ENCODE results near the gene SLC9A6.
"Not testable (repeated sequence)": the region's sequence is repeated elsewhere in the genome, so short reads cannot be mapped to it uniquely, and the experiment has no call there.

SLC9A6 gene

DNA sequence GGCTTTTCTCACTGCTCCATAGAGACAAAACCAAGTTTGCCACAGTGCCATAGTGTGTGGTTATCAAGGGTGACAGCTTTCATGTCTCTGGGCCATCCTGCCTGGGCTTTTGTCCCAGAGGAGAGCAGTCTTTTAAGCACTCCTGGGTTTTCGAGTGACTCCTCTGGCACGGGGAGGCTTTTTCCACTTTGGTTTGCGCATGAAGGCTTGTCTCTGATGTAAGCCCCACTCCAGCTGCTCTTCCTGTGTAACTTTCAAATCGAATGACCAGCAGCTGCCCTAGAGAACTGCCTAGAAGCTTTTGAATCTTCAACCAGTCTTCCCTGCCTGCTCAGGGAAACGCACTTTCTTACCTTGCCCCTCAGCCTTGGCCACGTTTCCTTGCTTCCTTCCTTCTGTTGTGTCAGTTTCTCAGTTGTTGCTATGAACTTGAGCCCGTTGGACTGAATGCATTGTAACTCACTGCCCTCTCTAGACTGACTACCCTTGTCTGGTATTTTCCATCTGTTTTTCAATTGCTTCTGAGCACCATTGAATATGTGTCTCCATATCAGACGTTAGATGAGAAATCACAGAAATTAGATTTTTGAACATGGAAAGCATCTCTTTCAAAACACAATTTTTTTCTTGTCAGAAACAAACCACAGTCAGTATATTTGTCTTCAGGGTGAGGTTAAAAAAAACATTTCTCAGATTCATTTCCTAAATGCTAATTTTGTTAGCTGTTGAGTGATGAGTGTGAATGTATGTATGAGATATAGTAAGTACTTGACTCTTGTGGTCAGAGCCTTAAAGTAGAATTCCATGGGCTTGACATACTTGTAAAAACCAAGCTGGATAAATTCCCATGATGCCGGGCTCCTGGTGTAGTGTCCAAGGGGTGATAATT is 45.3 kb downstream of the SLC9A6 start:
- no peak for DNase-seq

GRCh38 chrX:136031626-136032025 is 46.4 kb downstream of the SLC9A6 start:
- no peak for DNase-seq

- no peak for DNase-seq
Measured at GRCh38 chrX:136032370-136032769, 47.1 kb downstream of the SLC9A6 start.

DNA sequence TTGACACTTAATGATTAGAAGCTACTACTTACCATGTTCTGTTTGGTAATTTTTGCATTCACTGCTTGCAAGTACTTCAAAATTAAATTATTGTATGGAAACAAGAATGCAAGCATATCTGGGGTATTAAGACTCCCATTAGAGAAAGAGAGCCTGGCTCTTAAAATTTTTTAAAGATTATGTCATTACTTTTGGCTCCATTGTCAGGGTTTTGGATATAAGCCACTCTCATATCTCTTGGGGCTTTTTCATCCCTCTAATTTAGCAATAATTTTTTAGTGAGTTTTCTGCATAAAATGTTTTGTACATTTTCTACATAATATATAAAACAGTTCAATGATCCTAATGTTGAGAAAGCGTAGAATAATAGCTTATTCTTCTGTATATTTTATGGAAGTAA is 49.4 kb downstream of the SLC9A6 start:
- DNase-seq: no peak

DNA sequence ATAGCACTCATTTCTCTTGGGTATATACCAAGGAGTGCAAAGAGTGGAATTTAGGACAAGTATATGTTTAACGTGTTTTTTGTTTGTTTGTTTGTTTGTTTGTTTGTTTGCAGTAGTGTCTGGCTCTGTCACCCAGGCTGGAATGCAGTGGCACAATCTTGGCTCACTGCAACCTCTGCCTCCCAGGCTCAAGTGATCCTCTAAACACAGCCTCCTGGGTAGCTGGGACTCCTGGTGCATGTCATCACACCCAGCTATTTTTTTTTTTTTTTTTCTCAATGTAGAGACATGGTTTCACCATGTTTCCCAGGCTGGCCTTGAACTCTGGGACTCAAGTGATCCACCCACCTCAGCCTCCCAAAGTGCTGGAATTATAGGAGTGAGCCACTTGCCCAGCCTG is 50.4 kb downstream of the SLC9A6 start:
- DNase-seq: no peak

- DNase-seq: no peak
Measured at GRCh38 chrX:136039485-136039884, 54.2 kb downstream of the SLC9A6 start.

GRCh38 chrX:136039968-136040367 is 54.7 kb downstream of the SLC9A6 start:
- no peak for DNase-seq

GRCh38 chrX:136041254-136041812 is 56.1 kb downstream of the SLC9A6 start:
- DNase-seq: no peak

DNA sequence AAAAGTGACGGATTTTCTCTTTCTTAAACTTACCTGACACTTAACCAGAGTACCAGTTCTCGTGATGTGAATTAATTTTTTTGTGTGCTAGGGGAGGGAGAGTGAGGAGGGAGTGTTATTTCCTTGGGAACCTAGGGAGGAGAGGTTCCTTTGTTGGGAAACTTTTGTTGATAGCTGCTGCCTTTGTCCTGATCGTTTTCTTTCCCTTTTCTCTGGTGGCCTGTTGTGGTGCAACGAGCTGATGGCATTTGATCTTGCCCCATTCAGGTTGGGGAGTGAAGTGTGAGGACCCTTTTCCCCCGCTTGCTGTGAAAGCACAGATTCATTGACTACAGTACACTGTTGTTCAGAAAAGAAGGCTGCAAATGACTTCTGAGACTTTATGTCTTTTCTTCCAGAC is 59.8 kb downstream of the SLC9A6 start:
- no peak for DNase-seq

GRCh38 chrX:136046295-136047015 is 61.2 kb downstream of the SLC9A6 start:
- no peak for DNase-seq

GRCh38 chrX:136047016-136047642 is 61.9 kb downstream of the SLC9A6 start:
- no peak for DNase-seq

GRCh38 chrX:136047969-136048368 is 62.7 kb downstream of the SLC9A6 start:
- DNase-seq: no peak

GRCh38 chrX:136048446-136048845 is 63.2 kb downstream of the SLC9A6 start:
- no peak for DNase-seq

DNA sequence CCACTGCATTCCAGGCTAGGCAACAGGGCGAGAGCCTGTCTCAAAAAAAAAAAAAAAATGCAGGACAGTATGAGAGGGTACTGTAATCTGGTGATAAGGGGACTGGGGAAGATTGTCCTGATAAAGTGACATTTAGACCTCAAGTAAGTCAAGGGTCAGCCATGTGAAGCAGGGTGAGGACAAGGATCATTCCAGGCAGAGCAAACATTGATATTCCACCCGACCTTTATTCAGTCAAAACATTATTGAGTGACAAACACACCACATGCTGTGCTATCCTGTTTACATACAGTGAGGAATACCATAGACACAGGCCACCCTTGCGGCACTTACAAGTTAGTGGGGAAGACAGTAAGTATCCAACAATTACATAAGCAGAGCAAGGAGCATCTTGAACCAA is 64.4 kb downstream of the SLC9A6 start:
- DNase-seq: no peak

DNA sequence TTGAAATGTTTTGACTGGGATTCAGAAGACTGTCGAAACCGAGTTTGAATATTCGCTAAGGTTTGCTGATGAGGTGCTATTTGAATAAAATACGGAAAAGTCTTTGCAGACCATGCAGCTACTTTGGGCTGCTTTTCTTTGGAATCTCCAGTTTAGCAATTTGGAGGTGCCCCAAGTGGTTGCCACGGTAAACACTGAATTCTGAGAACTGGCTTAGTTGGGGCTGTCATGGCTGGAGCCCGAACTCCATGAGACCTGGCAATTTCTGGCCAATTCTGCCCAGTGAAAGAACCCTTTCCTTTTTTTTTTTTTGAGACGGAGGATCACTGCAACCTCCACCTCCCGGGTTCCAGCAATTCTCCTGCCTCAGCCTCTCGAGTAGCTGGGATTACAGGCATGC is 65.6 kb downstream of the SLC9A6 start:
- not testable (repeated sequence) for DNase-seq

DNA sequence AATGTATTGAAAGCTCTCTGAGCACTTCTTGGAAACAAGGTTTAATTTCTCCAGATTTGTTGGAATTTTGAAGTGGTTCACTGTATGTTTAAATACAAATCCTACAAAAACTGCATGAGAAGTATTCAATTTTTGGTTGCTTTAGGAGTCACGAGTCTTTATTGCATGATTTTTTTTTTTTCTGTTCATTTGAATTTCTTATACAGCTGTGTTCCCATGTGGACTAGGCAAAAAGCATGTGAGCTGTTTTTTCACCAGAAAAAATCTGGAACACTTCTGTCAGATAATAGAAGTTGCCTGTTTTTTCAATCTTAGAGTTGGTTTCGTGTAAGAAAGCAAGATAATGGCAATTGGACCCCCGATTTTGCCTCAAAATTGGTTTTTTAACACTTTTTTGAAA is 66.4 kb downstream of the SLC9A6 start:
- DNase-seq: no peak

DNA sequence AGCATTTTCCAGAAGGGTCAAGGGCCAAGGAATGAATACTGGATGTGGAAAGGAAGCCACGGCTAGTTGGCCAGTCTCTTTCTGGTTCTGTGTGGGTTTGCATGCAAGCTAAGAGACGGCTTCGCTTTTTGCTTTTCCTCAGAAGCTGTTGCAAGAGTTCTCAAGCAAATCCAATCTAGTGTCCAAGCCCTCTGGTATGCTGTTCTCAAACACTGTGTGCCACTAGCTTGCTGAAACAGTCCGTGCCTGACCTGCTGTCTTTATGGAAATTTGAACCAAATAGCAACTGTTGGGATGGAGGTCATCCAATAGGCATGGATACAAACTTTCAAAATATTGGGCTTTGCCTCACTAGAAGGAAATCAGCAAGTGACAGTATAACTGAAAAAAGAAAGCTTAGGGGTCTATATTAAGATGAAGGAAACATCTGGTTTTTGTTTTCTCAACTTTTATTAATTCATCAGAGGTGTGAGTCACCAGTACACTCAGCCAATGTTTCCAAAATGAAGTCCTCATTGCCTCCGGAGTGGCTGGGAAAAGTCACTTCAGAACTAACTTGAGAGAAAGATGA is 70.5 kb downstream of the SLC9A6 start:
- no peak for DNase-seq

GRCh38 chrX:136057567-136057966 is 72.3 kb downstream of the SLC9A6 start:
- DNase-seq: no peak

GRCh38 chrX:136059350-136059749 is 74.1 kb downstream of the SLC9A6 start:
- no peak for DNase-seq

DNA sequence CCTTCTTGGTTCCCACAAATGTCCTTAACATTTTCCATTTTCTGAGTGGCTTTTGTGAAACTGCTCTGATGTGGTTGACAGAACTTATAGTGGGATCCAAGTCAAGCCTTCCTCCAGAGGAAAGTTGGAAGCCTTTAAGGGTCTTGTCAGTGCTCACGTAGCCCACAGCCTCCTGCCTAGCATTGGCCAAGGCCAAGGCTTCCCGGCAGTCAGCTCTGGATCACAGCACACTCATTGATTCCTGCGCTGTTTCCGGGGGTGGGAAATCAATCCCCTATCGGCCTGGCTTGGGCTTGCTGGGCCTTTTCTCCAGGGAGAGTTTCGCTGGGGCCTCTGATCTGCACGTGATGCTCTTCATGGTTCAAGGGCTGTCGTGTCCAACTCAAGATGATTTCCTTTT is 76.1 kb downstream of the SLC9A6 start:
- DNase-seq: no peak

DNA sequence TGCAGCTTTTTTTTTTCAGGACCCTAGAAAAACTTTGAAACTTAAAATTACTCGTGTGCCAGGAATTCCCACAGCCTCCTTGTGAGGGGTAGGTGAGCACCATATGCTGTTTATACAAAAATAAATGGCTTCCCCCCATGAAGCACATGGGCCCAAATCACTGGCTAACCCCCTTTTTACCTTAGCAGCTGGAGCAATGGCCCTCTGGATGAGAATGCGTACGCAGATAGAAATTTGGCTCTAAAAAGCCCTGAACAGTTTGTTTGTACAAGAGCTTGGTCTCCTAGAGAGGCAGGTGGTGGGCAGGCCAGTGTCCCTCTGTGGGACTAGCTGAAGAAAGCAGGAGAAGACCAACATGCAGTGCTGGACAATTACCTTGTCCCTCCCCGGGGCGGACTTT is 76.5 kb downstream of the SLC9A6 start:
- no peak for DNase-seq

DNA sequence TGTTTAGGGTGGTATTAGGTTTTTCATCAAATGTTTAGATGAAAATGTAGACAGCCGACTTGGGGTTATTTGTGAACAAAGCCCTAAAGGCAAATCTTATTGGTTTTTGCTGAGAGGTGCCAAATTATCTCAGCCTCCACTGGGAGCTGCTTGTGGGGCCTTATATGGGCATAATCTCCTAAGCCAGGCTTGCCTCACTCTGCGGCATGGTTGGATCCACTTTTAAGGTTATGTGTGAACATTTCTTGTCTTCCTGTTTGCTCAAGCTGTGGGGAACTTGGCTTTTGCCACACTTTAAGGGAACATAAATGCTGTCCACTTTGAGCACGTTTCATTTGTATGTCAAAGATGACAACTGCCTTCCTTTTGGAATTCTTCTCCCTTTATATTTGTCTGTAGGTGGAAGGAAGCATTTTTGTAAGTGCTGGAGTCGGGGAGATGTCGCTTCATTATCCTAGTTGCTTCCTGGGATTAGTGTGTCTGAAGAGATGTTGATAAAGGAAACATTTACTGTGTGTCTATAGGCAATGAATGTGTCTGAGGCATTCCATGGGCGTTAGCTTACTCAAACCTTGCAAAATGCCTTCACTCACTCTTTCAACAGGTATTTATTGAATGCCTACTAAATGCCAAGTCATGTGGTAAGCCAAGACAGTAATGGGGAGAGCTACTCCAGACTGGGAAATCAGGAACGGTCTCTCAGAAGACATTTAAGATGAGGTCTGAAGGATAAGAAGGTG is 78.3 kb downstream of the SLC9A6 start:
- no peak for DNase-seq

- DNase-seq: no peak
Measured at GRCh38 chrX:136064661-136065043, 79.4 kb downstream of the SLC9A6 start.

Measured in NCI-H187 treated with DMSO at 0.1 percent for 48 hours (cell line).